ENCODE measurements around the gene KRT80. TPM values are rescaled to one million over a fixed set of nuclear protein-coding genes. Genes with fewer than 3 reads are reported as not detected.
"Not testable (repeated sequence)": the region's sequence is repeated elsewhere in the genome, so short reads cannot be mapped to it uniquely, and the experiment has no call there.

Gene KRT80
- 65.2 and 75.2 TPM in 2 replicates for total RNA-seq (2014; rRNA removed; shearing (Covaris generic))

DNA sequence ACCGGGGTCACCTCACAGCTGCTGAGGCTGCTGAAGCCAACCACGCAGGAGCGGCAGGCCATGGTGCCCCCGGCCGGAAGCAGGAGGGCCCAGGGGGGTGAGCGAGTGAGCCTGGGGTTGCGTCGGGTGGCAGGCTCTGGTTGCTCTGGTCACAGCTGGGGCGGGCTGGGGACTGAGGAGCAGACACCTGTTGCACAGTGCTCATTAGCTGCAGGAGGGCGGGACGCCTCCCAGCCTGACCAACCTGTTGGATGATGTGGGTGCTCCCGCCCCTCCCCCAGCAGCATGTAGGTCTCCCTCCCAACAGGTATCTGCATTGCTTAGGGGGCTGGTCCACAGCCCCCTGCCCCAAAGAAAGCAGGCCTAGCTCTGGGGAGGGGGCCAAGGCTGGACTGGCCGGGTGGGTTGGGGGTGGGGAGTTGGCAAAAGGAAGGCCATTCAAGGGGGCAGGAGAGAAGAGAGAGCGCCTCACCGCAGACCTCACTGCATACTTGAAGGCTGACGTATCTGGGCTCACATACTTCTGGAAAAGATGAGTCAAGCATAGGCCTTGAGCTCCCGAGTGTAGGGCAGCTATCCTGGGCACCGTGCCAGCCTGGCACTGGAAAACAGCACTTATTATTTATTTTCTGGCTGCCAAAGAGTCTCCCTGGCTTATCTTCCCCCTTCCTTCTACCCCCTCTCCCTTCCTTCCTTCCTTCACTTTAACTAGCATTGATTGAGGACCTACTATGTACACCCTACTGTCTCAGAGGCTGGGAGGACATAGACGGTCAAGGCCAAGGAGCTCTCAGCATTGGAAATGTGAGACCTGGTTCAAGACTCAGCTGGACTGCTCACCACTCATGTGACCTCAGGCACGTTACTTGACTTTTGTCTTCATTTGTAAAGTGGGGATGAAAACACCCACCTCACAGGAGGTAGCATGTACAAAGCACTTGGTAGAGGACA is at the start of gene KRT80:
Gene KRT80 (minus strand): TSS at position 174 of the 951 bp plus-strand sequence. CDS start 112 bp downstream, at position 62.
- DNase-seq (ENCODE audit: low spot score) = peak; percentile 99

- DNase-seq (ENCODE audit: low spot score) = no peak
Observed at GRCh38 chr12:52241205-52241842, 49.5 kb upstream of the KRT80 start.

- not testable (repeated sequence) for DNase-seq (ENCODE audit: low spot score)
Observed at GRCh38 chr12:52240247-52240646, 48.4 kb upstream of the KRT80 start.

DNA sequence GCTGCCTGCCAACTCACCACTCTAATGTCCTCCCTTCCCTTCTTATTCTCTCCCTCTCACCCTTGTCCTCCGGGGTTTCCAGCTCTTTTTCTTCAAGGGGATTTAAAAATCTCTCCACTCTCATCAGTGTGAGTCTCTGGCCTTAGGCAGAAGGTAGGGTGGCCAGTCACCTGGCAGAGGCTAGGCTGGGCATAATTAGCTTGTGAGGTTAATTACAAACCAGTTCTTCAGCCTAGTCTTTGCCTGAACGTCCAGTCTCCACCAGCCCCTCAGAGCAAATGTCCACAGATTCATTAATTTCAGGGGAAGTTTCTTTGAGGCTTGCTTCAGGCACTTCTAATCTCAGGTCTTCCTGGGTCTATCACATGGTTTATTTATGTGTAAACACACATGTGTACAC is 48.0 kb upstream of the KRT80 start:
- no peak for DNase-seq (ENCODE audit: low spot score)

DNA sequence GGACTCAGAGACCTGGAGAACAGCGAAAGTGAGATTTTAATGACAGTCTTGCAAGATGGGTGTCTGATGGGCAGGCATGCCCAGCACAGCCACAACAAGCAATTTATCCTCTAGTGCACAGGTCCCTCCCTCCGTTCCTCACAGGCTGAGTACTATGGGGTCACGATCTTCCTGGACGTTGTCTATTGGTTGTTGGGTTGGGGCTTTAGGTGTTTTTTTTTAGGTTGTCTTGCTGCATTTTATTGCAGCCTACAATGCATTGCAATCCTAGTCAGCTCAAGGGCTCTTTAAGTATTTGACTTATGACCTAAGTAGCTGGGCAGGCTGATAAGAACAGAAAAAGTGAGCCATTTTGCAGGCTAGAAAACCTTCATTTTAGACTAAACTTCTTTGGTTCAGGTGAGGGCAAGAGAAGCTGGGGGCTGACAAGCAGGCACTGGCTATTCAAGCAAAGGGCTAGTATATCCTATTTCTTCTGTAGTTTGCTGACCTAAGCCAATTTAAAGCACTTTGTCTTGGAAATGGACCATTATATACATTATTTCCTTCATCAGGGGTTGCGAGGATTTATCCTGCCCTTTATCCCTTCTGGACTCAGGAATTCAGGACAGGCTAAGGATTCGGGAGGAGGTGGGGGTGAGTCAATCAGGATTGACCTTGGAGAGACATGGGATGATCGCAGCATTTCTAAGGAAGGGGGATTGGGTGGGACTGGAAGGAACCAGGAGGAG is 47.3 kb upstream of the KRT80 start:
- no peak for DNase-seq (ENCODE audit: low spot score)

GRCh38 chr12:52238207-52238840 is 46.5 kb upstream of the KRT80 start:
- no peak for DNase-seq (ENCODE audit: low spot score)

DNA sequence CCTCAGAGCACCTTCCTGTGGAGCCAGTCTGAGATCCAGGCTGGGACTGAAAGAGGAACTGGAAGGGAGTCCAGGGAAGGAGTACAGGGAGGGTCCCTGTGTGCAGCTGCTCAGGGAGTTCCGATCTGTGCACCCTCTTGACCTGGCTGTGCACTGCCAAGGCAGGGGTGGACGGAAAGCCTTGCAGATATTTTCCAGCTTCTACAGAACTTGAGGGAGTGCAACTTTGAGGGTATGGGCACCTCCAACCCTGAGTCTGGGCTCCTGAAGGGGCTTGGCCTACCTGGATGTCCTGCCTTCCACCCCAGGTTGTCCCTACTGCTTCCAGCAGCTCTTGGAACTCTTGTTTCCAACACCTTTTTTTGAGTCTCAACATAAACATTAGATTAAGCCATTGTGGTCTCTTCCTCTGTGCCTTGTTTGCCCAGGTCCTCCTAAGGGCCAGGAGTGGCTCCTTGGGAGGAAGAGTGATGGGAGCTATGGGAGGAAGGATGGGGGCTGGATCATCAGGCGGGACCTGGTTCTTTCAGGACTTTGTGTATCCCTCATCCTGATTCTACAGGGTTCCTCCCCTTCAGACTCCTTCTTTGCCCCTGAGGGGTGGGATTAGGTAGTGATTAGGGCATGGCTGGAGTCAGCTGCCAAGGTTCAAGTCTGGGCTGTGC is 44.7 kb upstream of the KRT80 start:
- no peak for DNase-seq (ENCODE audit: low spot score)

GRCh38 chr12:52235822-52236361 is 44.1 kb upstream of the KRT80 start:
- DNase-seq (ENCODE audit: low spot score) = no peak

DNA sequence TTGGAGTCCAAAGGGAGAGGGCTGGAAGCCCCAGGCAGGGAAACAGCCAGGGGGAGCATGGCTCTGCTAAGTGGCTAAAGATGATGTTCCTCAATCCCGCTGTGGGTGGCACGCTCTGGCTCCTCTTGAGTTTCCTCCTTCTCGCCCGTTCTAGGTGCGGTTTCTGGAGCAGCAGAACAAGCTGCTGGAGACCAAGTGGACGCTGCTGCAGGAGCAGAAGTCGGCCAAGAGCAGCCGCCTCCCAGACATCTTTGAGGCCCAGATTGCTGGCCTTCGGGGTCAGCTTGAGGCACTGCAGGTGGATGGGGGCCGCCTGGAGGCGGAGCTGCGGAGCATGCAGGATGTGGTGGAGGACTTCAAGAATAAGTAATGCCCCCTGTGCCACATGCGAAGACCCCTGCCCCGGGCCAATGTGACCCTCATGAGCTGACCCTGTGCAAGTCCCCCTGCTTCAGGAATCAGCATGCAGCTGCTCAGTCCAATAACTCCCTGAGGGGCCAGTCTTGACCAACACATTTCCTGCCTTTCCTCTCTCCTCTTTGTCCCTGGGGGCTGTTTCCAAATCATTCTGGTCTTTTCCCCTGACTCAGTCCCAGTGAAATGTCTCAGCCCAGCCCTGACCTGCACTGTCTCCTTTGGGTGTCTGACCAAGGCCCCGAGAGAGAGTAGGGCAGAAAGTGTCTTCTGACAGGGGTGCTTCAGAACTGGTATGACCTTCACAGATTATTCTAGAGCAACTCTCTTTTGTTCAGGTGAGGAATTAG is 43.4 kb upstream of the KRT80 start:
- no peak for DNase-seq (ENCODE audit: low spot score)

DNA sequence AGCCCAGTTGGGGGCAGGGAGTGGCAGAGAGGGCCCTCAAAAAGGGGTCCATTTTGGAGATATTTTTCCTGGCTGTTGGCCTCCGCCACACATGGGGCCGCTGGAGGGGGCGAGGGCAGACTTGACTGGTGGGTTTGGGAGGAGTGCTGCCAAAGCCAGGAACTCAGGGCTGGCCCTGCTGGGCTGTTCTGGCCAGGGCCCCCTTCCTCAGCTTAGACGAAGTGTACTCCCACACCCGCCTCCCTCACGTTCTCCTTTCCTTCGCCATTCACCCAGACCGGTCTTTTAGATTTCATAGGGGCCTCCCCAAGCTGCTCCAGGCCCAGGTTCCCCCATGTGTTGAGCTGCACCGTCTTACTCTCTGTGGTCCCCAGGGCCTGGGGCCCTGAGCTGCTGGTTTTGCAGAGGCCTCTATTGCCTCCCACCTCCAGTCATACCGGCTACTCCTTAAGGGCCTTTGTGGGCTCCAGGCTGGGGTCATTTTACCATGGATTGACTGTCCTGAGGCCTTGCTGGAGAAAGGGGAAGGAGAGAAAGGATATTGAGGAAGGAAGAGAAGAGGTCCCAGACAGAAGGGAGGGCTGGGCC is 42.5 kb upstream of the KRT80 start:
- no peak for DNase-seq (ENCODE audit: low spot score)

DNA sequence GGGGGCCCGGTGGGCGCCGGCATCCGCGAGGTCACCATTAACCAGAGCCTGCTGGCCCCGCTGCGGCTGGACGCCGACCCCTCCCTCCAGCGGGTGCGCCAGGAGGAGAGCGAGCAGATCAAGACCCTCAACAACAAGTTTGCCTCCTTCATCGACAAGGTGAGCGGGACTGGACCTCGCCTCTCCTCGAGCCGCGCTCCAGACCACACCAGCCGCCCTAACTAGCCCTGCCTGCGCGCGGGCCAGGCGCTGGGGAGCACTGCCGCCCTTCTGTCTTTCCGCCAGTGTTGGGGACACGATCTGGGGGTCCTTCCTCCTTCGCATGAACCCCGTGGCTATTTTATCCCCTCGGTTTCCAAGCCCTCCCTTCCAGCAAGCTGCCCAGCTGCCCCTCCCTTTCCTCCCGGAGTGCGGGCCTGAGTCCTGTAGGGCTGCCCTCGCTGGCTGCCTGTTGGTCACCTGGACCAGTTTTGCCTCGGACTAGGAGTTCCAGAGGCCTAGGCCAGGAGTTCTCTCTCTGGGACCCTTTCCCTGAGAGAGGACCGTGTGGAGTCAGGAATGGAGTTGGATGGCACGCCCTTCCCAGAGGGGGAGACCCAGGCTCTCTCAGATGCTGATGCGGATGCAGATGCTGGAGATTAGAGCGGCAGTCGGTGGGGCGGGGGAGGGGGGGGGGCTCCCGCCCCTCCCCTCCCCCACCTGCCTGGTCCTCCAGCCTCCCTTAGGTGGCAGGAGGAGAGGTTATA is 41.8 kb upstream of the KRT80 start:
- no peak for DNase-seq (ENCODE audit: low spot score)

DNA sequence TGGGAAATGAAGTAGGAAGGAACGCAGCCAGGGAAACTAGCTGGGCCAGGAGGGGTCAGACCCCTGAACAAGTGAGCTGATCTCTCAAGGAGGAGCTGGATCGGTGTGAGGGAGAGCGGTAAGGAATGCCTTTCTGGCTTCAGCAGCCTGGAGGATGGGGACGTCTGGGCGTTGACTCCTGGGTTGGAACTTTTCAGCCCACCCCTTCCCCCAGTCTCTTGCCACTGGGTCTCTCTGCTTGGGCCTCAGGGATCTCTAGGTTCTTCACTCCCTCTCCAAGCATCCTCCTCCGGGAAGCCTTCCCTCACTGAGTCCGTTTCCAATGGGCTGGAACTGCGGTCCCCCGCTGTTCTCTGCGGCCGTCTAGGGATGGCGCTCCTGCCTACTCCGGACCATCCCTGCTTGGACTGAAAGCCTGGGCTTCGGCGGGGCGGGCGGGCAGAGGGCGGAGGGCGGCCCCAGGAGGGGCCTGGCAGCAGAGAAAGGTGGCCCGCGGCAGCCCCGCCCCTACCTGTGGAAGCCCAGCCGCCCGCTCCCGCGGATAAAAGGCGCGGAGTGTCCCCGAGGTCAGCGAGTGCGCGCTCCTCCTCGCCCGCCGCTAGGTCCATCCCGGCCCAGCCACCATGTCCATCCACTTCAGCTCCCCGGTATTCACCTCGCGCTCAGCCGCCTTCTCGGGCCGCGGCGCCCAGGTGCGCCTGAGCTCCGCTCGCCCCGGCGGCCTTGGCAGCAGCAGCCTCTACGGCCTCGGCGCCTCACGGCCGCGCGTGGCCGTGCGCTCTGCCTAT is 41.1 kb upstream of the KRT80 start, which contains the start of gene KRT7:
Gene KRT7 (plus strand): TSS at position 570 of the 788 bp plus-strand sequence. CDS start 54 bp downstream, at position 624.
- DNase-seq (ENCODE audit: low spot score) = no peak

- DNase-seq (ENCODE audit: low spot score) = no peak
Observed at GRCh38 chr12:52232203-52232673, 40.4 kb upstream of the KRT80 start.

- no peak for DNase-seq (ENCODE audit: low spot score)
Observed at GRCh38 chr12:52231305-52232202, 39.7 kb upstream of the KRT80 start.

DNA sequence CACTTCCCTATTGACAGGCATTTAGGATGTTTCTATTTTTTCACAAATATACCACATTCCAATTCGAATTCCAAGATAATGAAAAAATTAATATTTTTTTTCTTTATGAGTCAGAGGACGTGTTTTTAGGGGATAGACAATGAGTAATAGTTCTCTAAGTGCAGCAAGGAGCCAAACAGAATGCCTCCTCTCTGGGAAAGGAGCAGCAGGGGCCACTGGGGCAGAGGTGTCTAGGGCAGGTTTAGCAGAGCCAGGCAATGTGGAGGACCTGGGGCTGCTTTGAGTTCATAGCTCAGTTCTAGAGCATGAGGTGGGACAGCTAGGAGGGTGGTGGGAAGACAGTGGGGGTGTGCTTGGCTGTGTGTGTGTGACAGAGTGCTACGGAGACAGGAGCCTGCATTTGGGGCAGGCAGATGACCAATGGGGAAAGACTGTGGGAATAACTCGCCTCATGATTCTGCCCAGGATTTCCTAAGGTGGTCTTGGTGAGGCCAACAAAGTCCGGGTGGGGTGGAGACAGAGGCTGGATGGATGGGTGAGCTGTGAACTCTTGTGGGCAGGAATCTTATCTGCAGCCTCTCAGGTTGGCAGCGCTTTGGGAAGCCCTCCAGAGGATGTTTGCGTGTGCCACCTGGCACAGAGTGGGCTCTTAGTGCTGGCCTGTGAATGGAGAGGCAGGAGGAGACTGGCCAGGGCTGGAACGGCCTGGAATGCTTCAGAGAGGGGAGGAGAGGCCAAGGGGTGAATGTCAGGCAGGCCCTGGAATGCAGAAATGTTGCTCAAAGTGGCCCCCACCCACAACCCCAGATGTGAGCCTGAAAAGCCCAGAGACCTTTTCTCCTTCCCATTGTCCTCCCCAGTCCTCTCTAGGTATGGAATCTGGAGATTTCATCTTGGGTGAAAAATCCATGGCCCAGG is 38.8 kb upstream of the KRT80 start:
- peak; percentile 83 for DNase-seq (ENCODE audit: low spot score)

GRCh38 chr12:52229836-52230343 is 38.1 kb upstream of the KRT80 start:
- DNase-seq (ENCODE audit: low spot score) = no peak

Data from A172 (cell line).